Stimulated activated CD4-positive, alpha-beta T cell treated with anti-CD3 and anti-CD28 coated beads, TNF-alpha, amount 100 ng/mL, for 4 hours (primary cell): ENCODE data around the gene PCDH7.

Source experiments
- DNase-seq, 3 experiments: peaks; one replicate each; pipeline ENCODE4 v3.0.0-alpha.2; 2020; ENCODE audit warnings: low read depth in 3 of 3

PCDH7 gene, protein sequence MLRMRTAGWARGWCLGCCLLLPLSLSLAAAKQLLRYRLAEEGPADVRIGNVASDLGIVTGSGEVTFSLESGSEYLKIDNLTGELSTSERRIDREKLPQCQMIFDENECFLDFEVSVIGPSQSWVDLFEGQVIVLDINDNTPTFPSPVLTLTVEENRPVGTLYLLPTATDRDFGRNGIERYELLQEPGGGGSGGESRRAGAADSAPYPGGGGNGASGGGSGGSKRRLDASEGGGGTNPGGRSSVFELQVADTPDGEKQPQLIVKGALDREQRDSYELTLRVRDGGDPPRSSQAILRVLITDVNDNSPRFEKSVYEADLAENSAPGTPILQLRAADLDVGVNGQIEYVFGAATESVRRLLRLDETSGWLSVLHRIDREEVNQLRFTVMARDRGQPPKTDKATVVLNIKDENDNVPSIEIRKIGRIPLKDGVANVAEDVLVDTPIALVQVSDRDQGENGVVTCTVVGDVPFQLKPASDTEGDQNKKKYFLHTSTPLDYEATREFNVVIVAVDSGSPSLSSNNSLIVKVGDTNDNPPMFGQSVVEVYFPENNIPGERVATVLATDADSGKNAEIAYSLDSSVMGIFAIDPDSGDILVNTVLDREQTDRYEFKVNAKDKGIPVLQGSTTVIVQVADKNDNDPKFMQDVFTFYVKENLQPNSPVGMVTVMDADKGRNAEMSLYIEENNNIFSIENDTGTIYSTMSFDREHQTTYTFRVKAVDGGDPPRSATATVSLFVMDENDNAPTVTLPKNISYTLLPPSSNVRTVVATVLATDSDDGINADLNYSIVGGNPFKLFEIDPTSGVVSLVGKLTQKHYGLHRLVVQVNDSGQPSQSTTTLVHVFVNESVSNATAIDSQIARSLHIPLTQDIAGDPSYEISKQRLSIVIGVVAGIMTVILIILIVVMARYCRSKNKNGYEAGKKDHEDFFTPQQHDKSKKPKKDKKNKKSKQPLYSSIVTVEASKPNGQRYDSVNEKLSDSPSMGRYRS (N-terminal part only)

DNA sequence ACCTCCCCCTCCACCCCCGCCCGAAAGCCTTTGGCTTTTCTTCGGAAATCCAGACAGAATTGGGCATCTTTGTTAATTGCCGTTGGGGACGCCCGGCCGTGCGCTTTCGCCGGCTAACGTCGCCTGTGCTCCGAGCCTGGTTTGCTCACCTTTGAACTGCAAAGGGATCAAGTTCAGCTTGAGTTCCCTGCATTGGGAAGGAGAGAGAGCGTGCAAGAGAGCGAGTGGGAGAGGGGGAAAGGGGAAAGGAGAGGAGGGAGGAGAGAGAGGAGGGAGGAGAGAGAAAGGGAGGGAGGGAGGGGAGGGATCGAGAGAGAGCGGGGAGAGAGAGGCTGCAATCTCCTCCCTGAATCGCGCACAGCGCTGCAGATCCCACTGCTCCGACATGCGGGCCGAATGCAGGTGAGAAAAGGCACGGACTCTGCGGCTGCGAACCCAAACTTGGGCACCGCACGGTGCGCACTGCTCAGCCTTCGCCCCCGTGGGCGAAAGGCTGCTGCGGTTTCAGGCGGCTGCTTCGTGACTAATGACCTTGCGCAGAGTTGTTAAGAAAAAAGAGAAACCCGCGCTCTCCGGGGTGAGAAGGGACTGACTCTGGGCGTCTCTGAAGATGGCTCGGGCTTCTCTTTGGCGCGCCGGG is at the start of gene PCDH7:
PCDH7 (plus strand) TSS at position 349 of the 640 bp plus-strand sequence. CDS start 1,054 bp downstream, outside the sequence.
- DNase-seq = no peak

DNA sequence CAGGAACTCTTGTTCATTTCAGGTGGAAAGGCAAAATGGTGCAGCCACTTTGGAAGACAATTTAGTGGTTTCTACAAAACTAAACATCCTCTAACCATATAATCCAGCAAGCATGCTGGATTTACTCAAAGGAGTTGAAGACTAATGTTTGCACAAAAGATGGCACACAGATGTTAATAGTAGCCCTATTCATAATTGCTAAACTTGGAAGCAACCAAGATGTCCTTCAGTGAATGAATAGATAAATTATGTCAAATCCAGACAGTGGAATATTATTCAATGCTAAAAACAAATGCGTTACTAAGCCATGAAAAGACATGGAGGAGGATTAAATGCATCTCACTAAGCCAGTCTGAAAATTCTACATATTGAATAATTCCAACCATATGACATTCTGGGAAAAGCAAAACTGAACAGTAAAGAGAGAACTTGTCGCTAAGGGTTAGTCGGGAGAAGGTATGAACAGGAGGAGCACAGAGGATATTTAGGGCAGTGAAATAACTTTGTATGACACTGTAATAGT is 48.2 kb upstream of the PCDH7 start:
- no peak for DNase-seq

DNA sequence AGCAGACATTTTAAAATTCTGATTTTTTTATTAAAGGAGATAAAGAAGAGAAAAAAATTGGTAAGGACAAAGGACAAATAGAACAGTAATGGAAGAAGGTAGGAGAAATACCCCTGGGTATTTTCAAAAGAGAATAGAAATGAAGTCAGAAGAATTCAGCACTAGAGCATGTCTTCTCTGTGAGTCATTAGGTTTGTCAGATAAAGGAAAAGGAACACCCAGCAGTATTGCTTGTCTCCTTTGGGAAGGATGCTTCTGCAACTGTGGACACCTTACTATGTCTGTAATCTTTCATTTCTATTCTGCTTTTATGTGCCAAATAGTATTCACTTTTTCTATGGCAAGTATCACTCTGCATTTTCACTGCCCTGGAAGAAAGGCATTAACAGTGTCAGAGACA is 24.0 kb upstream of the PCDH7 start:
- DNase-seq = no peak

DNA sequence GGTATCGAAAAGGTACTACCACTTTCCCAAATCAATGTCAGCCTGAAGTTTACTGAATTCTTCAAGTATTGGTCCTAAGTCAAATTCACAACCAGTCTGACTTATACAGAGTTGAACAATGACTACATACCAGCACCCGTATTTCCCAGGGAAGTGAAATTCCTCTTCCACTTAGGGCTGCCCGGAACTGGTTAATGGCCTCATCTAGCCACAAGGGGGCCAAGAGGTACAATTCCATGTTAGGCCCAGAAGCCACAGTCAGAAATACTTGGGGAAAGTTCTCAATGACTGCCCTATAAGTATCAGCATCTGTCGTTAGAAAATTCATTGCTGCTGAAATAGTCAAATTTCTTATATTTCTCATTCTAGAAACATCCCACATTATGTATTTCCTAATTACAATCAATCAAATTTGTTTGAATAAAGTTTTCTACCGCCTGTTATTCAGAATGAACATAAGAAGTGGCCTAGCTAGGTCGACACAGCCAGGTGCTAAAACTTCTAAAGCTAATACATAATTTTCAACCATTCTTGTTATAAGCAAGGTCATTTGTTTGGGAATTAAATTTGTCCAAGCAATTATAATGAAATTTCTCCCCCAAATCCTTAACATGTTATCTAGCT is 5.6 kb upstream of the PCDH7 start:
- no peak for DNase-seq

DNA sequence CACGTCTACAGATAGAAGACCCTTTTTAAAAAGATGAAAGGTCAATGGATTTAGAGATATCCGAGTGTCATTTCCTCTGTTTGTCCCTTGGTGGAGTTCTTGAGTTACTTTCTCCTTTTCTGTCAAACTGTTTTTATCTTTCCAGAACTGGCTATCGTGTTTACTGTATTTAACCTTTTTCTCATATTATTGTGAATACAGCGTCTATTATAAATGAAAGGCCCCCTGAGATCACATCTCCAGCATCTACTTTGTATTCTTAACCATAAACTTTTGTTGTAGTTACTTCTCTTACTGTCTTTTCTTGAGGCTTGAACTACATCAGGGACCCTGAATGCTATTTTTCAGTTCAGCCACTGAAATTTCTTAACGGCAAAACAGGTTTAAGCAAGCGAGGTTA is 4.0 kb upstream of the PCDH7 start:
- no peak for DNase-seq

DNA sequence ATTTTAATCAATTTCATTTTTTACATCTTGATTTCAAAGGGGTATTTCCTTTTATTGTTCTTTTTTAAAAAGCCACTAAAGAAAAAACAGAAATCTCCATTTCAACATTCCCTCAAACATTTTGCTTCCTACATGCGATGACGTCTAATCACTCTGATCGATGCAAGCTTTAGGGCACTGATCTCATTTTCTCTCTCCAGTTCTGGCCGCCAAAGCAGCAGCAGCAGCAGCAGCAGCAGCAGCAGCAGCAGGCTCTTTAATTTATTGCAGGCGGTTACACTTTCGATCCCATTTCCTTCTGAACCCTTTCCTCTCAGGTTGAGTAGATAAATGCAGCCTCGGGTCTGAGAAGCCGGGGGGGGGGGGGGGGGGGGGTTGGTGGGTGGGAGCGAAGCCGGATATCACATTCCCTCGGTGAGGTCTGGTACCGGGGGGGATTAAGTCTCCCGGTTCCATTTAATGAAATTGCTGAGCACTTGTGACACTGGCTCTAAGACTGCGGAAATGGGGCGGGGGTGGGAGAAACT is 3.4 kb upstream of the PCDH7 start:
- DNase-seq = no peak

DNA sequence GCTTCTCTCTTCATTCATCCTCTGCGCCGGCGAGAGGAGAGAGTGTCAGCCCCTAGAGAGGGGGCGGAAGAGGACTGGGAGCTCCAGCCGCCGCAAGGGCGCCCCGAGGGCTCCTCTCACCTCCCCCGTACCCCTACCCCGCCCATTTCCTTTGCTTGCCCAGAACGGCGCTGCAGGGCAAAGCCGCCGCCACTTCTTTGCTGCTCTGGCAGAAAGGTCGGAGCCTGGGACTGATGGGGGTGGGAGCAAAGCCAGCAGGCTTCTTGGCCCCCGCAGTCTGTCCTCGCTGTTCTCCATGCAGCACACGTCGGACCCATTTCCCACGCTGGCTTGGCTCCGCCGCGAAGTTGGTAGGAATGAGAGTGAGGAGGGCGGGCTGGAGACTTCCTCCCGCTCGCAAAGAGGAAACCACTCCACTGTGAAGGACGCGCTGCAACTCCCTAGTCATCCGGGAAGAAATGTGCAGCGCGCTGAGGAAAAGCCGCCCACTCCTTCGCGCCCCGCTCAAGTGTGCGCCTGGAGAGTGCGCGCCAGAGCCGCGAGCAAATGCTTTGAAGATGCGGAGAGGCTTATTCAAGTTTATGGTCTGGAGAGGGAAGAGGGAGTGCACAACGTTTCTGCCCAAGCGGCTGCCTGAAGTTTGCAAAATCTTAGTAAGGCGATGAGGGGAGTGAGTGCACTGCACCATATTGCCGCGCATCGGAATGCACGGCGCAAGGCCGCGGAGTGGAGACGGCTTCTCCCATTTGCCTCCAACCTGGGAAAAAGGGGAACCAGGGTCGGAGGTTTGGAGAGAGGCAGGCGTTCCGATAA is 2.8 kb upstream of the PCDH7 start:
- DNase-seq = no peak

DNA sequence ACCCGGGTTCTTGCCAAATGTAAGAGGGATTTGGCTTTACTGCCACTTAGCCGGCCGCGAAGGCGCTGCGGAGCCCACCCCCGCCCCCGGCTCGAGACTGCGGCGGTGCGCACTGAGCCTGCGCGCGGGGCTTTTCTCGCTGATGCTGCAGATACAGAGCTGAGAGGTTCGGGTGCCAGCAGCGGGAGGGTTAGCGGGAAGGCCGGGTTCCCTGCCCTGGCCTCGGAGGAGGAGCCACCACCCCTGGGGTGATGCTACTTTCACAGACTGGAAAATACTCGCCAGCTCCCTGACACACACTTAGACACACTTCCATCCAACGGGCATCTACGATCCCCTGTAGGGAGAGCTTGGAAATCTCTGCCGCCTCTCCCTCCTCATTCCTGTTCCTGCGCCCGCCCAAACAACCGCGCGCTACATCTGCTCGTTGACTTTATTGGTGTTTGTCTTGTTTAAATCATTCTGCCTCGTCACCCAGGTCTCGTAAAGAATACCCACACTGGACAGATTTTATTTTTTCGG is 2.1 kb upstream of the PCDH7 start:
- no peak for DNase-seq

DNA sequence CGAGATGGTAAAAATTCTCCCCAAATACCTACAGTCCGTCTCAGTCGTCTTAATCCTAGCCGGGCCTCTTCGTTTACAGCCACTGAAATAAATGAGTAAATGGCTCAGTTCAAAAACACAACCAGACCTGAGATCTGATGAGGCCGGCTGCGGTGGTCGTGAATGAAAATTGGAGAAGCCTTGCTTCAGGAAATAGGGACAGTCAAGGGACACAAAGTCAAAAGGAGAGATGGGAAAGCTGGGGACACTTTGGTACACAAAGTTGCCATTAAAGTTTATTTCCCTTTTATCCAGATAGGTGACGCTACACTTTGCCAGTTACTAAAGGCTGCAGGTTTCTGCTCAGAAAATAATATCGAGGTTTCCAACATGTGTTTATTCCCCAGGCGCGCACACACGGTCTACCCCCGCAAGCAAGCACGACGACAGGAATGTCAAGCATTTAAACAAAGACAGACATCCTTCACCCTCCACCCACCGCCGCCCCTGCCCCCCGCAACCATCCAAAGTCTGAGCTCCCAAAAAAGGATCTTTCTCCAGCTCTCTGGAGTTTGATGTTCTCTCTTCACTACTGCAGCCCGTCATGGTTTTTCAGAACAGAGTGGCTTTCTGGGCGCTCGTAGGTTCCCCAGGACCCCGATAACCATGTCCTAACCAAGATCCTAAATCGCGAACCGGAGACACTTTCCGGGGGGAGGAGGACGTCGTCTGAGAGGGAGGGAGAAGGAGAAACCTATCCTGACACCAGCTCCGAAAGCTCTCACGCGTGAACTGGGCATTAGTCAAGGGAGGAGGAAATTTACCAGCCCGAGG is 1.3 kb upstream of the PCDH7 start:
- no peak for DNase-seq

DNA sequence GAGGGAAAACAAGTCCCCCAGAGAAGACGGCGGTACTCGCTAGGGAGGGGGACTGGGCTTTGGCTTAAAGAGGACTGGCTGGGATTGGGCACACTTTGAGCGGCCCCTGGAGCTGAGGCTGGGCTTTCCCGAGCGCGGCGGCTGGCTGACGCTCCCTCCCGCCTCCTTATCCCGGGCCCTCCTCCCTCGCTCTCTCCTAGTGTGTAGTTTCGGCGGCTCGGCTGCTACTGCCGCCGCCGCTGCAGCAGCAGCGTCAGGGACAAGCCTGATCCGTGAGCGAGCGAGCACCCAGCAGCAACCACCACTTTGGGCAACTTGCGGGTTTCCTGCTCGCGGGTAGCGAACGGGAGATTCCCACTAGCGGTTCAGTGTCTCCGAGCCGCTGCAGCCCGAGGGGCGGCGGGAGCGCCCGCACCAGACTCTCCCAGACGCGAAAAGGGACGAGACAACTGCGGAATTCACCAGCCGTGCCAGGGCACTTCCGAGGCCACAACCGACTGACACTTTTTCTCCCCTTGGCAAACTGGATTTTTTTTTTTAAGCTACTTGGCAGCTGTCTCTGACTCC is 632 bp upstream of the PCDH7 start:
- no peak for DNase-seq

DNA sequence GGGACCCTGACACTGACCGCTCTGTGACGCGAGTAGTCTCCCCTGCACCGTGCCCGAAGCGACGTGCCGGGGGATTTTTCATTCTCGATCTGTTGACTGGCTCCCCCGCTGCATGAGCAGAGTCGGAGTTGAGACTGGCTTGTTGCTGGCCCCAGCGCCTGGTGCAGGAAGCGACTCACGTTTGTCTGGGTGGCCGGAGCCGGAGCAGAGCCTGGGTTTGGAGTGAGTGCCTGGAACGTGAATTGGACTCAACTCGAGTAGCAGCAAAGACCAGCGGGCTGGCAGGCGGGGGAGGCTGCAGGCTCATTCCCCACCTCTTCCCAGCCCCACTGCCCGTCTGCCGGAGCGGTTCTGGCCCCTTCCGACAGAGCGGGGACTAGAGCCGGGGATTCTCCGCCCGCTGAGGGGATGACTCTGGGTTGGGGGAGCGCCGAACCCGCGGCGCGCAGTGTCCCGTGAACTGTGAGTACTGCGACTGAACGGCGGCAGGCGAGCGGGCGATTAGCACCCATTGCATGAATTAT is 554 bp downstream of the PCDH7 start:
- DNase-seq = no peak

DNA sequence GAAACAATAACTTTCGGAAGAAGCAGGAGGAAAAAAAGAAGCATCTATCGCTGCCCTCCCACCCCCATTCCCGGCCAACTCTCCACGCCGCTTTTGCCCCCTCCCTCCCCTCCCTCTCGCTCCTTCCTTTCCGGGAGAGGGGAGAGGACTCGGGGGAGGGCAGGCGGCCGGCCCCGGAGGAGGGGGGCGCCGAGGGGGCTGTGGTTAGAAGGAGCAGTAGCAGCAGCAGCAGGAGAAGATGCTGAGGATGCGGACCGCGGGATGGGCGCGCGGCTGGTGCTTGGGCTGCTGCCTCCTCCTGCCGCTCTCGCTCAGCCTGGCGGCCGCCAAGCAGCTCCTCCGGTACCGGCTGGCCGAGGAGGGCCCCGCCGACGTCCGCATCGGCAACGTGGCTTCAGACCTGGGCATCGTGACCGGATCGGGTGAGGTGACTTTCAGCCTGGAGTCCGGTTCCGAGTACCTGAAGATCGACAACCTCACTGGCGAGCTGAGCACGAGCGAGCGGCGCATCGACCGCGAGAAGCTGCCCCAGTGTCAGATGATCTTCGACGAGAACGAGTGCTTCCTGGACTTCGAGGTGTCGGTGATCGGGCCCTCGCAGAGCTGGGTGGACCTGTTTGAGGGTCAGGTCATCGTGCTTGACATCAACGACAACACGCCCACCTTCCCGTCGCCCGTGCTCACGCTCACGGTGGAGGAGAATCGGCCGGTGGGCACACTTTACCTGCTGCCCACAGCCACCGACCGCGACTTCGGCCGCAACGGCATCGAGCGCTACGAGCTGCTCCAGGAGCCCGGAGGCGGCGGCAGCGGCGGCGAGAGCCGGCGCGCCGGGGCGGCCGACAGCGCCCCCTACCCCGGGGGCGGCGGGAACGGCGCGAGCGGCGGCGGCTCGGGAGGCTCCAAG is 1.3 kb downstream of the PCDH7 start:
- no peak for DNase-seq

DNA sequence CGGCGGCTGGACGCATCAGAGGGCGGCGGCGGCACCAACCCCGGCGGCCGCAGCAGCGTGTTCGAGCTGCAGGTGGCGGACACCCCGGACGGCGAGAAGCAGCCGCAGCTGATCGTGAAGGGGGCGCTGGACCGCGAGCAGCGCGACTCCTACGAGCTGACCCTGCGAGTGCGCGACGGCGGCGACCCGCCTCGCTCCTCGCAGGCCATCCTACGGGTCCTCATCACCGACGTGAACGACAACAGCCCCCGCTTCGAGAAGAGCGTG is 1.9 kb downstream of the PCDH7 start:
- DNase-seq = no peak

DNA sequence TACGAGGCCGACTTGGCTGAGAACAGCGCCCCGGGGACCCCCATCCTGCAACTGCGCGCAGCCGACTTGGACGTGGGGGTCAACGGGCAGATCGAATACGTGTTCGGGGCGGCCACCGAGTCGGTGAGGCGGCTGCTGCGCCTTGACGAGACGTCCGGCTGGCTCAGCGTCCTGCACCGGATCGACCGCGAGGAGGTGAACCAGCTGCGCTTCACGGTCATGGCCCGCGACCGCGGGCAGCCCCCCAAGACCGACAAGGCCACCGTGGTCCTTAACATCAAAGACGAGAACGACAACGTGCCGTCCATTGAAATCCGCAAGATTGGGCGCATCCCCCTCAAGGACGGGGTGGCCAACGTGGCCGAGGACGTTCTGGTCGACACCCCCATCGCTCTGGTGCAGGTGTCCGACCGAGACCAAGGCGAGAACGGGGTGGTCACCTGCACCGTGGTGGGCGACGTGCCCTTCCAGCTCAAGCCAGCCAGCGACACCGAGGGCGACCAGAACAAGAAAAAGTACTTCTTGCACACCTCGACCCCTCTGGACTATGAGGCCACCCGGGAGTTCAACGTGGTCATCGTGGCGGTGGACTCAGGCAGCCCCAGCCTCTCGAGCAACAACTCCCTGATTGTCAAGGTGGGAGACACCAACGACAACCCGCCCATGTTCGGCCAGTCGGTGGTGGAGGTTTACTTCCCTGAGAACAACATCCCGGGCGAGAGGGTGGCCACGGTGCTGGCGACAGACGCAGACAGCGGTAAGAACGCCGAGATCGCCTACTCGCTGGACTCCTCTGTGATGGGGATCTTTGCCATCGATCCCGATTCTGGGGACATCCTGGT is 2.4 kb downstream of the PCDH7 start:
- DNase-seq = no peak

DNA sequence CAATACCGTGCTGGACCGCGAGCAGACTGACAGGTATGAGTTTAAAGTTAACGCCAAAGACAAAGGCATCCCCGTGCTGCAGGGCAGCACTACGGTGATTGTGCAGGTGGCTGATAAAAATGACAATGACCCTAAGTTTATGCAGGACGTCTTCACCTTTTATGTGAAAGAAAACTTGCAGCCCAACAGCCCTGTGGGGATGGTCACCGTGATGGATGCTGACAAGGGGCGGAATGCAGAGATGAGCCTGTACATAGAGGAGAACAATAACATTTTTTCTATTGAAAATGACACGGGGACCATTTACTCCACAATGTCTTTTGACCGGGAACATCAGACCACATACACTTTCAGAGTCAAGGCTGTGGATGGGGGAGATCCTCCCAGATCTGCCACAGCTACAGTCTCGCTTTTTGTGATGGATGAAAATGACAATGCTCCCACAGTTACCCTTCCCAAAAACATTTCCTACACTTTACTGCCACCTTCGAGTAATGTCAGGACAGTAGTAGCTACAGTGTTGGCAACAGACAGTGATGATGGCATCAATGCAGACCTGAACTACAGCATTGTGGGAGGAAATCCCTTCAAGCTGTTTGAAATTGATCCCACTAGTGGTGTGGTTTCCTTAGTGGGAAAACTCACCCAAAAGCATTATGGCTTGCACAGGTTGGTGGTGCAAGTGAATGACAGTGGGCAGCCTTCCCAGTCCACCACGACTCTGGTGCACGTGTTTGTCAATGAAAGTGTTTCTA is 3.2 kb downstream of the PCDH7 start:
- no peak for DNase-seq

DNA sequence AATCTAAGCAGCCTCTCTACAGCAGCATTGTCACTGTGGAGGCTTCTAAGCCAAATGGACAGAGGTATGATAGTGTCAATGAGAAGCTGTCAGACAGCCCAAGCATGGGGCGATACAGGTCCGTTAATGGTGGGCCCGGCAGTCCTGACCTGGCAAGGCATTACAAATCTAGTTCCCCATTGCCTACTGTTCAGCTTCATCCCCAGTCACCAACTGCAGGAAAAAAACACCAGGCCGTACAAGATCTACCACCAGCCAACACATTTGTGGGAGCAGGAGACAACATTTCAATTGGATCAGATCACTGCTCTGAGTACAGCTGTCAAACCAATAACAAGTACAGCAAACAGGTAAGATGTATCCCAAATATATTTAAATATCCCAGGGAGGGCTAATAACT is 4.1 kb downstream of the PCDH7 start:
- no peak for DNase-seq
